Neuronal stem cell (in vitro differentiated cells): ENCODE measurements around the gene LPP.

ENCODE experiments used
- DNase-seq: peaks from one replicate; pipeline ENCODE4 v3.0.0-alpha.2; 2013; ENCODE audit warnings: low spot score
- H2AFZ ChIP-seq: one replicate; pipeline ENCODE4 v1.6.1; 2013; ENCODE audit warnings: mild to moderate bottlenecking, low read length, inconsistent platforms
- H2AK5ac ChIP-seq: 2 replicates; pipeline ENCODE4 v1.6.1; 2013; ENCODE audit warnings: low read depth, mild to moderate bottlenecking, inconsistent platforms, low read length, moderate library complexity, mixed read lengths
- H2BK120ac ChIP-seq: 2 replicates; pipeline ENCODE4 v1.6.1; 2013; ENCODE audit warnings: low read depth, mild to moderate bottlenecking, inconsistent platforms, low read length, moderate library complexity, mixed read lengths
- H2BK12ac ChIP-seq: one replicate; pipeline ENCODE4 v1.6.1; 2013; ENCODE audit warnings: low read length, inconsistent platforms
- H2BK15ac ChIP-seq: 2 replicates; pipeline ENCODE4 v1.6.1; 2013; ENCODE audit warnings: mild to moderate bottlenecking, low read length, inconsistent platforms, mixed read lengths
- H2BK5ac ChIP-seq: one replicate; pipeline ENCODE4 v1.6.1; 2013; ENCODE audit warnings: inconsistent platforms, mild to moderate bottlenecking, low read length, moderate library complexity
- H3K14ac ChIP-seq: one replicate; pipeline ENCODE4 v1.6.1; 2013; ENCODE audit warnings: low read length, inconsistent platforms
- H3K18ac ChIP-seq: 2 replicates; pipeline ENCODE4 v1.6.1; 2013; ENCODE audit warnings: low read length, inconsistent platforms
- H3K23ac ChIP-seq: 2 replicates; pipeline ENCODE4 v1.6.1; 2013; ENCODE audit warnings: low read depth, mild to moderate bottlenecking, mixed read lengths, low read length, inconsistent platforms; ENCODE audit not compliant: poor library complexity
- H3K27ac ChIP-seq: replicated peaks from 3 replicates; pipeline ENCODE4 v1.5.1; 2013; ENCODE audit warnings: low read length, inconsistent platforms
- H3K27me3 ChIP-seq, 3 experiments: 2 replicates each; pipeline ENCODE4 v1.6.1; 2013; ENCODE audit warnings: low read length in 3 of 3, mild to moderate bottlenecking in 2 of 3, inconsistent platforms in 1 of 3, low read depth in 1 of 3, mixed read lengths in 1 of 3, moderate library complexity in 1 of 3; ENCODE audit not compliant: control insufficient read depth in 3 of 3, insufficient read depth in 3 of 3
- H3K36me3 ChIP-seq, 2 donors: replicated peaks in 1 of 2; 2 replicates each; pipeline ENCODE4 v1.6.1; 2013; ENCODE audit warnings: low read length in 2 of 2; ENCODE audit not compliant: control insufficient read depth in 2 of 2, insufficient read depth in 2 of 2
- H3K4ac ChIP-seq: 2 replicates; pipeline ENCODE4 v1.6.1; 2013; ENCODE audit warnings: inconsistent platforms, mild to moderate bottlenecking, low read length, moderate library complexity
- H3K4me1 ChIP-seq, 2 donors: 1 replicate in 1 of 2; 2 replicates in 1 of 2; pipeline ENCODE4 v1.6.1; 2013; ENCODE audit warnings: low read length in 2 of 2, low read depth in 1 of 2; ENCODE audit not compliant: control insufficient read depth in 2 of 2, insufficient read depth in 1 of 2
- H3K4me2 ChIP-seq: one replicate; pipeline ENCODE4 v1.6.1; 2013; ENCODE audit warnings: mild to moderate bottlenecking, low read length, inconsistent platforms; ENCODE audit not compliant: insufficient read depth, poor library complexity, severe bottlenecking
- H3K4me3 ChIP-seq, 2 donors: 2 replicates each; pipeline ENCODE4 v1.5.1; 2013; ENCODE audit warnings: low read length in 2 of 2, mild to moderate bottlenecking in 2 of 2, inconsistent platforms in 1 of 2, moderate library complexity in 1 of 2
- H3K79me1 ChIP-seq: one replicate; pipeline ENCODE4 v1.6.1; 2013; ENCODE audit warnings: low read depth, mild to moderate bottlenecking, inconsistent platforms, low read length, moderate library complexity
- H3K9ac ChIP-seq: one replicate; pipeline ENCODE4 v1.6.1; 2013; ENCODE audit warnings: mild to moderate bottlenecking, low read depth, low read length, inconsistent platforms; ENCODE audit not compliant: poor library complexity
- H3K9me3 ChIP-seq, 2 donors: replicated peaks in 1 of 2; 2 replicates each; pipeline versions ENCODE3 to v1.6.1; 2013; ENCODE audit warnings: low read length in 2 of 2, mild to moderate bottlenecking in 2 of 2, inconsistent platforms in 1 of 2, low read depth in 1 of 2, mixed read lengths in 1 of 2, moderate library complexity in 1 of 2; ENCODE audit not compliant: control insufficient read depth in 2 of 2, insufficient read depth in 1 of 2
- H4K8ac ChIP-seq: one replicate; pipeline ENCODE4 v1.6.1; 2013; ENCODE audit warnings: low read depth, mild to moderate bottlenecking, inconsistent platforms, low read length, moderate library complexity
- H4K91ac ChIP-seq: one replicate; pipeline ENCODE4 v1.6.1; 2013; ENCODE audit warnings: low read length, low read depth, mild to moderate bottlenecking, inconsistent platforms; ENCODE audit not compliant: poor library complexity
- WGBS, 2 donors: extraction: QIAGEN DNeasy Blood & Tissue Kit; methylation state at CpG; one replicate each; pipeline ENCODE4 v1.1.7; 2013; ENCODE audit warnings: missing lambda C conversion rate in 2 of 2, mixed read lengths in 1 of 2; ENCODE audit not compliant: insufficient read length in 2 of 2, insufficient replicate concordance in 1 of 2; ENCODE audit errors: extremely low coverage in 2 of 2; 5-methylcytosine and 5-hydroxymethylcytosine counted together

Gene LPP

GRCh38 chr3:188546835-188547670 is 393.1 kb downstream of the LPP start:
- Histone ChIP-seq H3K4me1 (peaks cover 0 to 2% of the 10 kb centered on the region in 2 donors), H4K91ac (no peak overlapping the region), H2BK120ac (no peak overlapping the region), H3K9me3 (no peaks in the 10 kb centered on the region), H2BK15ac (no peak overlapping the region), H3K27me3 (no peaks in the 10 kb centered on the region), H3K9ac (no peak overlapping the region), H3K4me2 (no peak overlapping the region), H3K27ac (no peak overlapping the region), H2AK5ac (no peak overlapping the region), H3K23ac (no peak overlapping the region), H2AFZ (no peak overlapping the region), H3K36me3 (no peaks in the 10 kb centered on the region), H3K18ac (no peak overlapping the region), H3K4ac (no peak overlapping the region), H3K14ac (no peak overlapping the region), H3K4me3 (no peak overlapping the region), H2BK12ac (no peak overlapping the region), H2BK5ac (no peak overlapping the region), H4K8ac (no peak overlapping the region), H3K79me1 (no peaks in the 10 kb centered on the region)
- DNase-seq = no peak
- WGBS, 2 donors = no CpG with 5 or more reads among the region's 6 CpGs

DNA sequence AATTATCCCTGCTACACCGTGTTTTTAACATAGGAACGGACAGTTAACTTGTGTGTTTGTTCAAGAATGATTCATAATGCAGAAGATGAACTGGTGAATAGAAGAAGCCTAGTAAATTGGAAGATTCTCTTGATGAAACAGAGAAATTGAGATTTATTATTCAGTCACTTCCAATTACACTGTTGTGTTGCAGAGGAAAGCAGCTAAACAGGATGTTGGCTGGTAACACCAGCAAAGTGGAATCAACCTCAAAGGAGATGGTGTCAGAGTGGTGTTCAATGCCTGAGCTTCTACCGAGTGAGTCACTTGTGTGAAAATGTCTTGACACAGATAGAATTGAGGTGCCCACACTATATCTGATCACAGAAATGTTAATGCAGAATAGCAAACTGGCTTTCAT is 399.6 kb downstream of the LPP start:
- Histone ChIP-seq H3K9me3 (no peaks in the 10 kb centered on the region), H3K23ac (no peak overlapping the region), H3K79me1 (no peaks in the 10 kb centered on the region), H3K4me1 (no peaks in the 10 kb centered on the region), H2BK120ac (no peak overlapping the region), H3K4me2 (no peak overlapping the region), H2BK5ac (no peak overlapping the region), H3K9ac (no peak overlapping the region), H2BK12ac (no peak overlapping the region), H3K14ac (no peak overlapping the region), H3K36me3 (no peaks in the 10 kb centered on the region), H2AFZ (no peak overlapping the region), H2AK5ac (no peak overlapping the region), H2BK15ac (no peak overlapping the region), H3K4me3 (no peak overlapping the region), H4K91ac (no peak overlapping the region), H3K27me3 (no peaks in the 10 kb centered on the region), H4K8ac (no peak overlapping the region), H3K18ac (no peak overlapping the region), H3K27ac (no peak overlapping the region), H3K4ac (no peak overlapping the region)
- no CpG with 5 or more reads among the region's 3 CpGs for WGBS, 2 donors
- no peak for DNase-seq

DNA sequence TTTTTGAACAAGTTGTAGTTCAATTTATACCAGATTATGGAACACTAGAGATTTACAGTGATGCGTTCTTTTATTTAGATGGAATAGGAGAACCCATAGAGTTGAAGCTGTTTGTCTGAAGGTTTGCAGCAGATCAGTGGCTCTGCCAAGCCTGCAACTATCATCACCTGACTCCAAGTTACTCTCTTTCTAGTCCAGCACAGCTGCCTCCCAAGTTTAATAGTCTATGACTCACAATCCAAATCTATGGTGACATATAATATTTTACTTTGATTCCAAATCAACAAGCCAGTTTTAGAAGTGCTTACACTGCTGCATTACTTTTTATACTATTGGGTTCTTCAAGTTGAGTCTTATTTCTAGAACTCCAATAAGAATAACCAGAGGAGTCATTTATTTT is 400.4 kb downstream of the LPP start:
- Histone ChIP-seq H2AFZ (no peak overlapping the region), H3K9ac (no peak overlapping the region), H3K4ac (no peak overlapping the region), H2BK12ac (no peak overlapping the region), H3K27ac (no peak overlapping the region), H3K9me3 (no peaks in the 10 kb centered on the region), H3K18ac (no peak overlapping the region), H2BK5ac (no peak overlapping the region), H2AK5ac (no peak overlapping the region), H3K4me1 (no peaks in the 10 kb centered on the region), H2BK120ac (no peak overlapping the region), H3K4me2 (no peak overlapping the region), H3K36me3 (no peaks in the 10 kb centered on the region), H3K79me1 (no peaks in the 10 kb centered on the region), H4K8ac (no peak overlapping the region), H3K23ac (no peak overlapping the region), H3K4me3 (no peak overlapping the region), H3K14ac (no peak overlapping the region), H2BK15ac (no peak overlapping the region), H4K91ac (no peak overlapping the region), H3K27me3 (no peaks in the 10 kb centered on the region)
- no CpG with 5 or more reads among the region's 1 CpG for WGBS, 2 donors
- no peak for DNase-seq

DNA sequence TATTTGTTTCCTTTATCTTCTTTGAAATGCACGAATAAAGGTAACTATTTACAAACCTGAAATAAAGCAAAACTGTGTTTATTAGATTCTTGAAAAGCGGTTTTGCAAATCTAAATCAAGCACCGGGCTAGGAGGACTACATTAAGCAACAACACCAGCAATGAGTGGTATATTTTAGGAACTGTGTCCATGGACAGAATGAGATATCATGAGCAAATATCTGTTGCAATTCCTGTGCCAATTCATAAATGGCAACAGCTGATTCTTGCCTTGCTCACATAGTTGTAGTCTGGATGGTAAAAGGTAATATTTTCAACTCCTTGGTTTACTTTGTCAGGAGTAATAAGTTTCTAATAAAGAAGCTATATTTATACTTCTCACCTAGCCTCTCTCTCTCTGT is 403.3 kb downstream of the LPP start:
- Histone ChIP-seq H3K79me1 (no peaks in the 10 kb centered on the region), H3K14ac (no peak overlapping the region), H2AFZ (no peak overlapping the region), H3K18ac (no peak overlapping the region), H4K91ac (no peak overlapping the region), H2AK5ac (no peak overlapping the region), H3K4me2 (no peak overlapping the region), H2BK5ac (no peak overlapping the region), H2BK15ac (no peak overlapping the region), H3K4ac (no peak overlapping the region), H3K23ac (no peak overlapping the region), H3K36me3 (no peaks in the 10 kb centered on the region), H3K4me3 (no peak overlapping the region), H2BK120ac (no peak overlapping the region), H3K27me3 (no peaks in the 10 kb centered on the region), H3K9me3 (no peaks in the 10 kb centered on the region), H3K4me1 (no peaks in the 10 kb centered on the region), H3K27ac (no peak overlapping the region), H4K8ac (no peak overlapping the region), H3K9ac (no peak overlapping the region), H2BK12ac (no peak overlapping the region)
- no peak for DNase-seq
- no CpG with 5 or more reads among the region's 3 CpGs for WGBS, 2 donors
